Fibroblast of villous mesenchyme (primary cell): ENCODE data around the gene LMX1A. TPM values are rescaled to one million over a fixed set of nuclear protein-coding genes. Genes with fewer than 3 reads are reported as not detected.

Source experiments
- DNase-seq: peaks from one replicate; pipeline ENCODE4 v3.0.0-alpha.2; 2010; ENCODE audit warnings: low read depth
- H3K4me3 ChIP-seq: 2 replicates; pipeline ENCODE4 v1.5.1; 2011; ENCODE audit warnings: low read depth, mild to moderate bottlenecking, low read length
- total RNA-seq: library from RNA; depleted of rRNA; stranded (reverse); fragments of >200 nt; gene quantifications from 2 replicates; pipeline ENCODE4 v1.2.3, GENCODE V29; 2012
- TF ChIP-seq, protein P1 (sequence below): IDR thresholded peaks from 2 replicates; pipeline ENCODE4 v1.5.1; 2012; ENCODE audit warnings: low read depth, mild to moderate bottlenecking, low read length; ENCODE audit not compliant: insufficient read depth

The LMX1A gene
- total RNA-seq, 1 donor = not detected

- DNase-seq = no peak
- TF ChIP-seq, protein P1, sequence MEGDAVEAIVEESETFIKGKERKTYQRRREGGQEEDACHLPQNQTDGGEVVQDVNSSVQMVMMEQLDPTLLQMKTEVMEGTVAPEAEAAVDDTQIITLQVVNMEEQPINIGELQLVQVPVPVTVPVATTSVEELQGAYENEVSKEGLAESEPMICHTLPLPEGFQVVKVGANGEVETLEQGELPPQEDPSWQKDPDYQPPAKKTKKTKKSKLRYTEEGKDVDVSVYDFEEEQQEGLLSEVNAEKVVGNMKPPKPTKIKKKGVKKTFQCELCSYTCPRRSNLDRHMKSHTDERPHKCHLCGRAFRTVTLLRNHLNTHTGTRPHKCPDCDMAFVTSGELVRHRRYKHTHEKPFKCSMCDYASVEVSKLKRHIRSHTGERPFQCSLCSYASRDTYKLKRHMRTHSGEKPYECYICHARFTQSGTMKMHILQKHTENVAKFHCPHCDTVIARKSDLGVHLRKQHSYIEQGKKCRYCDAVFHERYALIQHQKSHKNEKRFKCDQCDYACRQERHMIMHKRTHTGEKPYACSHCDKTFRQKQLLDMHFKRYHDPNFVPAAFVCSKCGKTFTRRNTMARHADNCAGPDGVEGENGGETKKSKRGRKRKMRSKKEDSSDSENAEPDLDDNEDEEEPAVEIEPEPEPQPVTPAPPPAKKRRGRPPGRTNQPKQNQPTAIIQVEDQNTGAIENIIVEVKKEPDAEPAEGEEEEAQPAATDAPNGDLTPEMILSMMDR = no peak
- no peak overlapping the region for H3K4me3 ChIP-seq
Observed at GRCh38 chr1:165191087-165191486, 165.4 kb downstream of the LMX1A start.

DNA sequence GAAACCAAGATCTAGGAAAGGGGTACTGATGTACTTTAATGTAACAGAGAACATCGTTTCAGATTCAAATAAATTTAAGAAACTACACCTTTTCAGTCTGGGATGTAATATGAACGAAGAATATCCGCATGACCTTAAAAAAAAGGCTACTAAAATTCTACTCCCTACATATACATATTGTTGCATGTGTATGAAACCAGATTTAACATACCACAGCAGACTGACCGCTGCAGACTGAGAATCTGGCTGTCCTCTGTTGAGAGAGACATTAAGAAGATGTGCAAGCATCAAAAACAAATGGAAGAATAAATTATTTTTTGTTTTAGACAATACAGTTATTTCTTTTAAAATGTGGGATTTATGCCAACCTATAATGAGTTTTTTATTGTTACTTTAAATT is 166.6 kb downstream of the LMX1A start:
- H3K4me3 ChIP-seq = no peak overlapping the region
- TF ChIP-seq, protein P1 = no peak
- DNase-seq = no peak

GRCh38 chr1:165189011-165189410 is 167.5 kb downstream of the LMX1A start:
- no peak for DNase-seq
- TF ChIP-seq, protein P1 = no peak
- no peak overlapping the region for H3K4me3 ChIP-seq

DNA sequence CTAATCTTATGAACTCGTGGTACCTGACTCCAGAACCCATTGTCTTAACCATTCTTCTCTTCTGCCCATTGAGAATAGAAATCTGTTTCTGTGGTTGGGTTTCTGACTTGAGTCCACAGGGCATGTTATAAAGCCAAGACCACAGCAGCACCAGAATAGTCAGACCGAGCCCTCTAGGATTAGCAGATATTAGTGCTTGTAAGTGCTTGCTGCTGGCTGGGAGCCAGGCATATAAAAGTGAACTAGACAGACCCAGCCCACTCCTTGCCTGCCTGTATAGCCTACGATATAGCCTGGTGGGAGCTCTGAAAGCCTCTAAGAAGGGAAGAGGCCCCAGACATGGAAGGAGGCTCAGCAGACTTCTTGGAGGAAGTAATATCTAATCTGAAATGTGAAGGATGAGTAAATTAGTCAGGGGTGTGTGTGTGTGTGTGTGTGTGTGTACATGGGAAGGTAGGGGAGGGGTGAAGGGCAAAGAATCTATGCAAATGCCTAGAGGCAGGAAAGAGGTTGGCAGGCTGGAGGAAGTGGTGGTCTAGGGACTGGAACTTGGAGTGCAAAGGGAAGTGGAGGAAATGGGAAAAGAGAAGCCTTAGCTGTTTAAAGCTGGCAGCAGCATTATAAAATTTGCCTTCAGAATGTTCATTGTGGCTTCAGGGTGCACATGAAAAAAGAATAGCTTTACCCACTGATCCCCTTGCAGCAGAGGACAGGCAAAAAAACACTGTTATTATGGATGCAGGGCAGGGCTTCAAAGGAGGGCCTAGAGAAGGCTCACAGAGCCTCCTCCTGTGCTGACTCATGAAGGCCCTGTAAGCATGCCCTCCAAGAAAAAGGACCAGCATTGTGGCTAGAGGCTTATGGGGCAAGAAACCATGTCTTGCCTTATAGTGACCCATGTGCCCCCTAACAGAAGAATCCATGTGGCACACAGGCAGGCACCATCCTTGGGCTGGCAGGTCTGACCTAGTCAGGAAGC is 169.2 kb downstream of the LMX1A start:
- no peak overlapping the region for H3K4me3 ChIP-seq
- TF ChIP-seq, protein P1 = no peak
- no peak for DNase-seq

- DNase-seq = no peak
- no peak overlapping the region for H3K4me3 ChIP-seq
- TF ChIP-seq, protein P1 = no peak
Observed at GRCh38 chr1:165185161-165185889, 171.2 kb downstream of the LMX1A start.

GRCh38 chr1:165182975-165183374 is 173.5 kb downstream of the LMX1A start:
- TF ChIP-seq, protein P1 = no peak
- H3K4me3 ChIP-seq = no peak overlapping the region
- DNase-seq = no peak
